ENCODE data around the gene IZUMO3. TPM values are rescaled to one million over a fixed set of nuclear protein-coding genes. Genes with fewer than 3 reads are reported as not detected.

IZUMO3 gene
- polyA plus RNA-seq, 1 donor (not counting 4 experiments of a cell fraction or from before 2014, with no cell fraction given), result not detected

DNA sequence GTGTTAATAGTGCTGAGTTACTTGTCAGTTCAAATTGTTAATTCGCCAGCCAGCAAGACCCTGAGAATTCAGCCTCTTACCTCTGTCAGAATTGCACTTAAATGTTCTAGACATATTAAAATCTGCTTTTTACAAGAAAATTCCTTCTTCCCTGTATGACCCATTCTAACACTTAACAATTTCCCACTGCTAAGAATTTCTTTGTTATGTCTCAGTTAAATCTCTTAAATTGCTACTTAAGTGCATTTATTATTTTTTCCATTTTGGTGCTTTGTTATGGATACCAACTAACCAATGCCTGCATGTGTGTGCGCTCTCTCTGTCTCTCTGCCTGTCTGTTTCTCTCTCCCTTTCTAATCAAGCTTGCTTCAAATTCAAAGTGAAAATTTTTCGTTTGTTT, 44.9 kb downstream of the IZUMO3 start:
- H4K20me1 ChIP-seq (ENCODE audit: control insufficient read depth, extremely low read depth, insufficient read depth, low read length), result no peaks in the 10 kb centered on the region
- H3K4me1 ChIP-seq (ENCODE audit: control insufficient read depth, extremely low read depth, insufficient read depth, low read length), result no peaks in the 10 kb centered on the region
- no peaks in the 10 kb centered on the region for H3K27me3 ChIP-seq (ENCODE audit: control insufficient read depth, extremely low read depth, insufficient read depth, low read length)
- dilution Hi-C loops (cut with MboI; ENCODE audit: extremely low pct_ligation_motif_present, low sequenced_read_pairs), result no loop called here
- FAIRE-seq, result no peak
- H3K79me2 ChIP-seq (ENCODE audit: control insufficient read depth, insufficient read depth, low read length), result no peaks in the 10 kb centered on the region
- TF ChIP-seq, protein P1, sequence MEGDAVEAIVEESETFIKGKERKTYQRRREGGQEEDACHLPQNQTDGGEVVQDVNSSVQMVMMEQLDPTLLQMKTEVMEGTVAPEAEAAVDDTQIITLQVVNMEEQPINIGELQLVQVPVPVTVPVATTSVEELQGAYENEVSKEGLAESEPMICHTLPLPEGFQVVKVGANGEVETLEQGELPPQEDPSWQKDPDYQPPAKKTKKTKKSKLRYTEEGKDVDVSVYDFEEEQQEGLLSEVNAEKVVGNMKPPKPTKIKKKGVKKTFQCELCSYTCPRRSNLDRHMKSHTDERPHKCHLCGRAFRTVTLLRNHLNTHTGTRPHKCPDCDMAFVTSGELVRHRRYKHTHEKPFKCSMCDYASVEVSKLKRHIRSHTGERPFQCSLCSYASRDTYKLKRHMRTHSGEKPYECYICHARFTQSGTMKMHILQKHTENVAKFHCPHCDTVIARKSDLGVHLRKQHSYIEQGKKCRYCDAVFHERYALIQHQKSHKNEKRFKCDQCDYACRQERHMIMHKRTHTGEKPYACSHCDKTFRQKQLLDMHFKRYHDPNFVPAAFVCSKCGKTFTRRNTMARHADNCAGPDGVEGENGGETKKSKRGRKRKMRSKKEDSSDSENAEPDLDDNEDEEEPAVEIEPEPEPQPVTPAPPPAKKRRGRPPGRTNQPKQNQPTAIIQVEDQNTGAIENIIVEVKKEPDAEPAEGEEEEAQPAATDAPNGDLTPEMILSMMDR (optimal IDR thresholded peaks at IDR 0.05 in 1 of 3, IDR thresholded peaks at IDR 0.05 in 1 of 3, conservative IDR thresholded peaks at IDR 0.05 in 1 of 3; ENCODE audit: extremely low read depth in 1 of 3, insufficient read depth in 2 of 3, low read length in 3 of 3), result no peak
- no peak for TF ChIP-seq EZH2 (IDR thresholded peaks at IDR 0.05; ENCODE audit: low read length)
- H3K9me1 ChIP-seq (ENCODE audit: control insufficient read depth, extremely low read depth, insufficient read depth, low read length), result no peaks in the 10 kb centered on the region
- no peaks in the 10 kb centered on the region for H3K36me3 ChIP-seq (ENCODE audit: control insufficient read depth in 2 of 2, extremely low read depth in 1 of 2, insufficient read depth in 2 of 2, low read length in 2 of 2)
- DNase-seq (ENCODE audit: low read depth, low spot score), result no peak
- H2AFZ ChIP-seq (ENCODE audit: control insufficient read depth, low read length), result no peak overlapping the region
- no peak overlapping the region for H3K27ac ChIP-seq (ENCODE audit: control insufficient read depth, insufficient read depth, low read length)
- H3K9me3 ChIP-seq (ENCODE audit: control insufficient read depth, low read depth, low read length), result no peaks in the 10 kb centered on the region
- H3K9ac ChIP-seq (ENCODE audit: control insufficient read depth, extremely low read depth, insufficient read depth, low read length), result no peak overlapping the region
- no peak overlapping the region for H3K4me2 ChIP-seq (ENCODE audit: control insufficient read depth, extremely low read depth, insufficient read depth, low read depth, low read length)
- H3K4me3 ChIP-seq (ENCODE audit: control insufficient read depth in 2 of 3, extremely low read depth in 1 of 3, insufficient read depth in 2 of 3, low read depth in 1 of 3, low read length in 3 of 3), result no peak overlapping the region

DNA sequence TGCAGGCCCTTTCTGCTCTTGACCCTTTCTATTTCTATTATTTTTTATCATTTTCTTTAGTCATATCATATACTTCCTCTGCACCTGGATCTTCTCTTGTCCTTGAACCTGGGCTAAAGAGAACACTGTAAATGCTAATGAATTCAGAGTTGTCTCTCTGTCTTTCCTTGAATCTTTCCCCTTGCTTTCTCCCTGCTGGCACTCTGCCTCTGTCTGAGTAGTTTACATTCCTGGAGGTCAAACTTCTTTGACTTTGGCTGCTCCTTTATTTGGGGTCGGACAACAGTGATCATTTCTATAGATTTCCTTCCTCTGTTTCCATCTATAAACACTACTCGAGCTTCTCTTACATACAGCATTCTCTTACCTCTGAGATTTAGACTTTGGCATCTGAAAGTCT, 47.1 kb downstream of the IZUMO3 start:
- no peak overlapping the region for H3K9ac ChIP-seq (ENCODE audit: control insufficient read depth, extremely low read depth, insufficient read depth, low read length)
- FAIRE-seq, result no peak
- no peaks in the 10 kb centered on the region for H3K9me1 ChIP-seq (ENCODE audit: control insufficient read depth, extremely low read depth, insufficient read depth, low read length)
- H3K9me3 ChIP-seq (ENCODE audit: control insufficient read depth, low read depth, low read length), result no peaks in the 10 kb centered on the region
- no peaks in the 10 kb centered on the region for H3K4me1 ChIP-seq (ENCODE audit: control insufficient read depth, extremely low read depth, insufficient read depth, low read length)
- dilution Hi-C loops (cut with MboI; ENCODE audit: extremely low pct_ligation_motif_present, low sequenced_read_pairs), result no loop called here
- no peak overlapping the region for H2AFZ ChIP-seq (ENCODE audit: control insufficient read depth, low read length)
- H3K79me2 ChIP-seq (ENCODE audit: control insufficient read depth, insufficient read depth, low read length), result no peaks in the 10 kb centered on the region
- no peak overlapping the region for H3K4me2 ChIP-seq (ENCODE audit: control insufficient read depth, extremely low read depth, insufficient read depth, low read depth, low read length)
- no peak overlapping the region for H3K27ac ChIP-seq (ENCODE audit: control insufficient read depth, insufficient read depth, low read length)
- H3K36me3 ChIP-seq (ENCODE audit: control insufficient read depth in 2 of 2, extremely low read depth in 1 of 2, insufficient read depth in 2 of 2, low read length in 2 of 2), result no peaks in the 10 kb centered on the region
- no peak overlapping the region for H3K4me3 ChIP-seq (ENCODE audit: control insufficient read depth in 2 of 3, extremely low read depth in 1 of 3, insufficient read depth in 2 of 3, low read depth in 1 of 3, low read length in 3 of 3)
- DNase-seq (ENCODE audit: low read depth, low spot score), result no peak
- no peak for TF ChIP-seq EZH2 (IDR thresholded peaks at IDR 0.05; ENCODE audit: low read length)
- TF ChIP-seq, protein P1 (optimal IDR thresholded peaks at IDR 0.05 in 1 of 3, IDR thresholded peaks at IDR 0.05 in 1 of 3, conservative IDR thresholded peaks at IDR 0.05 in 1 of 3; ENCODE audit: extremely low read depth in 1 of 3, insufficient read depth in 2 of 3, low read length in 3 of 3), result no peak
- no peaks in the 10 kb centered on the region for H3K27me3 ChIP-seq (ENCODE audit: control insufficient read depth, extremely low read depth, insufficient read depth, low read length)
- H4K20me1 ChIP-seq (ENCODE audit: control insufficient read depth, extremely low read depth, insufficient read depth, low read length), result no peaks in the 10 kb centered on the region

Measured in keratinocyte (primary cell).